Measurements from ENCODE around the gene TOMM40.
"Not testable (repeated sequence)": the region's sequence is repeated elsewhere in the genome, so short reads cannot be mapped to it uniquely, and the experiment has no call there.

Gene TOMM40

GRCh38 chr19:44900328-44901244 lies 9.5 kb downstream of the TOMM40 start:
- no peaks in the 10 kb centered on the region for H3K9me3 Mint-ChIP-seq
- H3K27ac Mint-ChIP-seq, result no peak overlapping the region
- H3K27me3 Mint-ChIP-seq (ENCODE audit: low read depth), result peaks cover under 1% of the 10 kb centered on the region
- no peak for DNase-seq (ENCODE audit: low spot score)
- H3K4me1 Mint-ChIP-seq (ENCODE audit: low read depth), result peaks cover 2% of the 10 kb centered on the region
- no peak overlapping the region for H3K4me3 Mint-ChIP-seq
- peaks cover 33% of the 10 kb centered on the region for H3K36me3 Mint-ChIP-seq (ENCODE audit: low read depth)

DNA sequence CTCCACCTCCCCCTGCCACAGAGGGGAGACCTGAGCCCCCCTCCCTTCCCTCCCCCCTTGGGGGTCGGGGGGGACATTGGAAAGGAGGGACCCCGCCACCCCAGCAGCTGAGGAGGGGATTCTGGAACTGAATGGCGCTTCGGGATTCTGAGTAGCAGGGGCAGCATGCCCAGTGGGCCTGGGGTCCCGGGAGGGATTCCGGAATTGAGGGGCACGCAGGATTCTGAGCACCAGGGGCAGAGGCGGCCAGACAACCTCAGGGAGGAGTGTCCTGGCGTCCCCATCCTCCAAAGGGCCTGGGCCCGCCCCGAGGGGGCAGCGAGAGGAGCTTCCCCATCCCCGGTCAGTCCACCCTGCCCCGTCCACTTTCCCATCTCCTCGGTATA lies 12.2 kb downstream of the TOMM40 start:
- peaks cover 7% of the 10 kb centered on the region for H3K4me1 Mint-ChIP-seq (ENCODE audit: low read depth)
- H3K27me3 Mint-ChIP-seq (ENCODE audit: low read depth), result peaks cover 13% of the 10 kb centered on the region
- peaks cover 16% of the 10 kb centered on the region for H3K36me3 Mint-ChIP-seq (ENCODE audit: low read depth)
- H3K27ac Mint-ChIP-seq, result no peak overlapping the region
- no peak for DNase-seq (ENCODE audit: low spot score)
- H3K4me3 Mint-ChIP-seq, result no peak overlapping the region
- H3K9me3 Mint-ChIP-seq, result no peaks in the 10 kb centered on the region

DNA sequence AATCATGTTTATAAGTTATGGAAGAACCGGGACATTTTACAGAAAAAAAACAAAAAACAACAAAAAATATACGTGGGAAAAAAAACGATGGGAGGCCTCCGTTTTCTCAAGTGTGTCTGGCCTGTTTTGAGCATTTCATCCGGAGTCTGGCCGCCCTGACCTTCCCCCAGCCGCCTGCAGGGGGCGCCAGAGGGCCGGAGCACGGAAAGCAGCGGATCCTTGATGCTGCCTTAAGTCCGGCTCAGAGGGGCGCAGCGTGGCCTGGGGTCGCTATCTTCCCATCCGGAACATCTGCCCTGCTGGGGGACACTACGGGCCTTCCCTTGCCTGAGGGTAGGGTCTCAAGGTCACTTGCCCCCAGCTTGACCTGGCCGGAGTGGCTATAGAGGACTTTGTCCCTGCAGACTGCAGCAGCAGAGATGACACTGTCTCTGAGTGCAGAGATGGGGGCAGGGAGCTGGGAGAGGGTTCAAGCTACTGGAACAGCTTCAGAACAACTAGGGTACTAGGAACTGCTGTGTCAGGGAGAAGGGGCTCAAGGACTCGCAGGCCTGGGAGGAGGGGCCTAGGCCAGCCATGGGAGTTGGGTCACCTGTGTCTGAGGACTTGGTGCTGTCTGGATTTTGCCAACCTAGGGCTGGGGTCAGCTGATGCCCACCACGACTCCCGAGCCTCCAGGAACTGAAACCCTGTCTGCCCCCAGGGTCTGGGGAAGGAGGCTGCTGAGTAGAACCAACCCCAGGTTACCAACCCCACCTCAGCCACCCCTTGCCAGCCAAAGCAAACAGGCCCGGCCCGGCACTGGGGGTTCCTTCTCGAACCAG lies 12.8 kb downstream of the TOMM40 start:
- DNase-seq (ENCODE audit: low spot score), result peak; percentile 60
- H3K4me1 Mint-ChIP-seq (ENCODE audit: low read depth), result peaks cover 7% of the 10 kb centered on the region
- no peak overlapping the region for H3K27ac Mint-ChIP-seq
- H3K36me3 Mint-ChIP-seq (ENCODE audit: low read depth), result peaks cover 15% of the 10 kb centered on the region
- no peaks in the 10 kb centered on the region for H3K9me3 Mint-ChIP-seq
- peaks cover 13% of the 10 kb centered on the region for H3K27me3 Mint-ChIP-seq (ENCODE audit: low read depth)
- no peak overlapping the region for H3K4me3 Mint-ChIP-seq

DNA sequence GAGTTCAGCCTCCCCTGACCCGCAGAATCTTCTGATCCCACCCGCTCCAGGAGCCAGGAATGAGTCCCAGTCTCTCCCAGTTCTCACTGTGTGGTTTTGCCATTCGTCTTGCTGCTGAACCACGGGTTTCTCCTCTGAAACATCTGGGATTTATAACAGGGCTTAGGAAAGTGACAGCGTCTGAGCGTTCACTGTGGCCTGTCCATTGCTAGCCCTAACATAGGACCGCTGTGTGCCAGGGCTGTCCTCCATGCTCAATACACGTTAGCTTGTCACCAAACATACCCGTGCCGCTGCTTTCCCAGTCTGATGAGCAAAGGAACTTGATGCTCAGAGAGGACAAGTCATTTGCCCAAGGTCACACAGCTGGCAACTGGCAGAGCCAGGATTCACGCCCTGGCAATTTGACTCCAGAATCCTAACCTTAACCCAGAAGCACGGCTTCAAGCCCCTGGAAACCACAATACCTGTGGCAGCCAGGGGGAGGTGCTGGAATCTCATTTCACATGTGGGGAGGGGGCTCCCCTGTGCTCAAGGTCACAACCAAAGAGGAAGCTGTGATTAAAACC lies 13.5 kb downstream of the TOMM40 start:
- H3K27me3 Mint-ChIP-seq (ENCODE audit: low read depth), result peaks cover 13% of the 10 kb centered on the region
- DNase-seq (ENCODE audit: low spot score), result no peak
- peaks cover 7% of the 10 kb centered on the region for H3K4me1 Mint-ChIP-seq (ENCODE audit: low read depth)
- H3K4me3 Mint-ChIP-seq, result no peak overlapping the region
- no peak overlapping the region for H3K27ac Mint-ChIP-seq
- H3K36me3 Mint-ChIP-seq (ENCODE audit: low read depth), result peaks cover 15% of the 10 kb centered on the region
- no peaks in the 10 kb centered on the region for H3K9me3 Mint-ChIP-seq

DNA sequence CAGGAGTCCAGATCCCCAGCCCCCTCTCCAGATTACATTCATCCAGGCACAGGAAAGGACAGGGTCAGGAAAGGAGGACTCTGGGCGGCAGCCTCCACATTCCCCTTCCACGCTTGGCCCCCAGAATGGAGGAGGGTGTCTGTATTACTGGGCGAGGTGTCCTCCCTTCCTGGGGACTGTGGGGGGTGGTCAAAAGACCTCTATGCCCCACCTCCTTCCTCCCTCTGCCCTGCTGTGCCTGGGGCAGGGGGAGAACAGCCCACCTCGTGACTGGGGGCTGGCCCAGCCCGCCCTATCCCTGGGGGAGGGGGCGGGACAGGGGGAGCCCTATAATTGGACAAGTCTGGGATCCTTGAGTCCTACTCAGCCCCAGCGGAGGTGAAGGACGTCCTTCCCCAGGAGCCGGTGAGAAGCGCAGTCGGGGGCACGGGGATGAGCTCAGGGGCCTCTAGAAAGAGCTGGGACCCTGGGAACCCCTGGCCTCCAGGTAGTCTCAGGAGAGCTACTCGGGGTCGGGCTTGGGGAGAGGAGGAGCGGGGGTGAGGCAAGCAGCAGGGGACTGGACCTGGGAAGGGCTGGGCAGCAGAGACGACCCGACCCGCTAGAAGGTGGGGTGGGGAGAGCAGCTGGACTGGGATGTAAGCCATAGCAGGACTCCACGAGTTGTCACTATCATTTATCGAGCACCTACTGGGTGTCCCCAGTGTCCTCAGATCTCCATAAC lies 14.5 kb downstream of the TOMM40 start, which contains the start of gene APOE:
Gene APOE, plus strand, starts transcription at position 360 of the 724 bp plus-strand sequence. CDS start 829 bp downstream, outside the sequence.
- DNase-seq (ENCODE audit: low spot score), result no peak
- no peak within 1 kb of the TSS for H3K27ac Mint-ChIP-seq
- peaks cover 13% of the 10 kb centered on the region for H3K27me3 Mint-ChIP-seq (ENCODE audit: low read depth)
- peaks cover 7% of the 10 kb centered on the region for H3K36me3 Mint-ChIP-seq (ENCODE audit: low read depth)
- no peaks in the 10 kb centered on the region for H3K9me3 Mint-ChIP-seq
- H3K4me3 Mint-ChIP-seq, result peak within 1 kb of the TSS; percentile 46
- peaks cover 9% of the 10 kb centered on the region for H3K4me1 Mint-ChIP-seq (ENCODE audit: low read depth)

- Mint-ChIP-seq H3K27me3 (ENCODE audit: low read depth) (peaks cover 20% of the 10 kb centered on the region), H3K4me3 (no peak overlapping the region), H3K4me1 (ENCODE audit: low read depth) (peaks cover 9% of the 10 kb centered on the region), H3K27ac (no peak overlapping the region), H3K36me3 (ENCODE audit: low read depth) (peaks cover 5% of the 10 kb centered on the region), H3K9me3 (no peaks in the 10 kb centered on the region)
- DNase-seq (ENCODE audit: low spot score), result no peak
Measured at GRCh38 chr19:44907613-44908012, 16.6 kb downstream of the TOMM40 start.

- Mint-ChIP-seq H3K36me3 (ENCODE audit: low read depth) (peaks cover 3% of the 10 kb centered on the region), H3K27ac (peak overlapping the region; percentile 52), H3K9me3 (no peaks in the 10 kb centered on the region), H3K4me1 (ENCODE audit: low read depth) (peaks cover 9% of the 10 kb centered on the region), H3K27me3 (ENCODE audit: low read depth) (peaks cover 22% of the 10 kb centered on the region), H3K4me3 (no peak overlapping the region)
- no peak for DNase-seq (ENCODE audit: low spot score)
Measured at GRCh38 chr19:44908074-44908835, 17.2 kb downstream of the TOMM40 start.

DNA sequence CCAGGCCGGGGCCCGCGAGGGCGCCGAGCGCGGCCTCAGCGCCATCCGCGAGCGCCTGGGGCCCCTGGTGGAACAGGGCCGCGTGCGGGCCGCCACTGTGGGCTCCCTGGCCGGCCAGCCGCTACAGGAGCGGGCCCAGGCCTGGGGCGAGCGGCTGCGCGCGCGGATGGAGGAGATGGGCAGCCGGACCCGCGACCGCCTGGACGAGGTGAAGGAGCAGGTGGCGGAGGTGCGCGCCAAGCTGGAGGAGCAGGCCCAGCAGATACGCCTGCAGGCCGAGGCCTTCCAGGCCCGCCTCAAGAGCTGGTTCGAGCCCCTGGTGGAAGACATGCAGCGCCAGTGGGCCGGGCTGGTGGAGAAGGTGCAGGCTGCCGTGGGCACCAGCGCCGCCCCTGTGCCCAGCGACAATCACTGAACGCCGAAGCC lies 17.8 kb downstream of the TOMM40 start:
- no peak overlapping the region for H3K4me3 Mint-ChIP-seq
- no peak for DNase-seq (ENCODE audit: low spot score)
- H3K27me3 Mint-ChIP-seq (ENCODE audit: low read depth), result peaks cover 26% of the 10 kb centered on the region
- H3K4me1 Mint-ChIP-seq (ENCODE audit: low read depth), result peaks cover 11% of the 10 kb centered on the region
- no peak overlapping the region for H3K27ac Mint-ChIP-seq
- H3K9me3 Mint-ChIP-seq, result no peaks in the 10 kb centered on the region
- H3K36me3 Mint-ChIP-seq (ENCODE audit: low read depth), result no peaks in the 10 kb centered on the region

GRCh38 chr19:44909775-44910174 lies 18.7 kb downstream of the TOMM40 start:
- DNase-seq (ENCODE audit: low spot score), result no peak
- no peak overlapping the region for H3K27ac Mint-ChIP-seq
- H3K4me3 Mint-ChIP-seq, result no peak overlapping the region
- no peaks in the 10 kb centered on the region for H3K9me3 Mint-ChIP-seq
- H3K36me3 Mint-ChIP-seq (ENCODE audit: low read depth), result no peaks in the 10 kb centered on the region
- H3K27me3 Mint-ChIP-seq (ENCODE audit: low read depth), result peaks cover 30% of the 10 kb centered on the region
- peaks cover 19% of the 10 kb centered on the region for H3K4me1 Mint-ChIP-seq (ENCODE audit: low read depth)

- not testable (repeated sequence) for H3K4me3 Mint-ChIP-seq; H3K9me3 Mint-ChIP-seq; DNase-seq (ENCODE audit: low spot score); H3K27ac Mint-ChIP-seq; H3K36me3 Mint-ChIP-seq (ENCODE audit: low read depth)
- peaks cover 17% of the 10 kb centered on the region for H3K4me1 Mint-ChIP-seq (ENCODE audit: low read depth)
- peaks cover 18% of the 10 kb centered on the region for H3K27me3 Mint-ChIP-seq (ENCODE audit: low read depth)
Measured at GRCh38 chr19:44911896-44912295, 20.8 kb downstream of the TOMM40 start.

DNA sequence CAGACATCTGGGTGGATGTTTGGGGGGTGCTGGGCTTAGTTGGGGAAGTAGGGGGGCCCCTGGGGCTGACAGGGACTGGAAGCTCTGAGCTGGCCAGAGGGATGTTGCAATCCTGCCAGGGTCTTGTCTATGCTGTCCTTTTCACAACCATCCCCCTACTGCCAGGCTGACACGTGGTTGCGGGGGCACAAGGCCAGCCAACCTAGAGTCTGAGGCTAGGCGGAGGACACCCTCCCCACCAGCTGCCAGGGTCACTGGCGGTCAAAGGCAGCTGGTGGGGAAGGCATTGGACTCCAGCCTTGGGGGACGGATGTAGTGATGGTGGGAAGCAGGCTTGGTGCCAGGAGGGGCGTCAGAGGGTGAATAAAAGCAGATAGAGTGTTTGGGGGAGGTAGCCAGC lies 21.8 kb downstream of the TOMM40 start:
- no peak overlapping the region for H3K27ac Mint-ChIP-seq
- no peaks in the 10 kb centered on the region for H3K9me3 Mint-ChIP-seq
- no peaks in the 10 kb centered on the region for H3K36me3 Mint-ChIP-seq (ENCODE audit: low read depth)
- peaks cover 17% of the 10 kb centered on the region for H3K4me1 Mint-ChIP-seq (ENCODE audit: low read depth)
- H3K27me3 Mint-ChIP-seq (ENCODE audit: low read depth), result peaks cover 17% of the 10 kb centered on the region
- no peak for DNase-seq (ENCODE audit: low spot score)
- no peak overlapping the region for H3K4me3 Mint-ChIP-seq

DNA sequence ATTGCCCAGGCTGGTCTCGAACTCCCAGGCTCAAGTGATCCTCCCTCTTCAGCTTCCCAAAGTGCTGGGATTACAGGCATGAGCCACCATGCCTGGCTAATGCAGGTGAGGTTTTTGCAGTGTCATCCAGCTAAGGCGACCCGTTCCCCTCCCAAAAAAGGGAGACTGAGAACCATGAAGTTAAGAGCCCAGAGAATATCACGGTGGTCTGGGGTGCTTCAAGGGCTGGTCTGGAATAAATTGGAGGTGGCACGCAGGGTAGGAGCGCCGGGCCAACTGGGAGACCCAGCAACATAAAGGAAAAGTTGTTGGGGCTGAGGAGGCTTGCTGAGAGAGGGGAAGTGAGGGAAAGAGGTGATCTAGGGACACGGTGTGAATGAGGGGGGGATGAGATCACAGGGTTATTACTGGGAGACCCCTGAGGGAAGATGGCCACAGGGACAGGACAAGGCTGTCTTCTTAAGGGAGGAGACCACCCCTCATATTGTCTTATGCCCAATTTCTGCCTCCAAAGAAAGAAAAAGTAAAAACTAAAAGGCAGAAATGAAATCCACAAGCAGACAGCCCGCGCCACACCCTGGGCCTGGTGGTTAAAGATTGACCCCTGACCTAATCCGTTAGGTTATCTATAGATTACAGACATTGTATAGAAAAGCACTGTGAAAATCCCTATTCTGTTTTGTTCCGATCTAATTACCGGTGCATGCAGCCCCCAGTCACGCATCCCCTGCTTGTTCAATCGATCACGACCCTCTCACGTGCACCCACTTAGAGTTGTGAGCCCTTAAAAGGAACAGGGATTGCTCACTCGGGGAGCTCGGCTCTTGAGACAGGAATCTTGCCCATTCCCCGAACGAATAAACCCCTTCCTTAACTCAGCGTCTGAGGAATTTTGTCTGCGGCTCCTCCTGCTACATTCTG lies 22.7 kb downstream of the TOMM40 start:
- not testable (repeated sequence) for DNase-seq (ENCODE audit: low spot score); H3K36me3 Mint-ChIP-seq (ENCODE audit: low read depth); H3K9me3 Mint-ChIP-seq
- Mint-ChIP-seq H3K27ac (peak overlapping the region; percentile 90), H3K4me1 (ENCODE audit: low read depth) (peaks cover 17% of the 10 kb centered on the region), H3K27me3 (ENCODE audit: low read depth) (peaks cover 17% of the 10 kb centered on the region), H3K4me3 (peak overlapping the region; percentile 97)
